Naive B cell (primary cell): ENCODE data around the gene TIMM10B. TPM values are rescaled to one million over a fixed set of nuclear protein-coding genes. Genes with fewer than 3 reads are reported as not detected.
"Not testable (repeated sequence)": the region's sequence is repeated elsewhere in the genome, so short reads cannot be mapped to it uniquely, and the experiment has no call there.

ENCODE experiments used
- ATAC-seq, 2 donors: fragments of 150-1000 bp; cut with Tn5 transposase; 2 replicates each; pipeline ENCODE4 v1.10.0; 2021; ENCODE audit warnings: low read depth in 2 of 2, mild to moderate bottlenecking in 2 of 2, moderate library complexity in 2 of 2
- DNase-seq: peaks from one replicate; pipeline ENCODE4 v3.0.0; 2022
- H3K27ac Mint-ChIP-seq, 6 donors: one replicate each; pipeline ENCODE4 v1.8.0; 2020 to 2022; ENCODE audit warnings: mild to moderate bottlenecking in 6 of 6, mixed read lengths in 6 of 6, moderate library complexity in 5 of 6, inconsistent platforms in 2 of 6
- H3K27me3 Mint-ChIP-seq, 3 donors: one replicate each; pipeline ENCODE4 v1.8.0; 2021 to 2022; ENCODE audit warnings: mixed read lengths in 3 of 3, mild to moderate bottlenecking in 1 of 3
- H3K36me3 Mint-ChIP-seq, 2 donors: one replicate each; pipeline ENCODE4 v1.8.0; 2020 to 2022; ENCODE audit warnings: mixed read lengths in 2 of 2, inconsistent platforms in 1 of 2, mild to moderate bottlenecking in 1 of 2
- H3K4me1 Mint-ChIP-seq, 3 donors: one replicate each; pipeline ENCODE4 v1.8.0; 2020 to 2022; ENCODE audit warnings: mixed read lengths in 3 of 3, inconsistent platforms in 1 of 3, mild to moderate bottlenecking in 1 of 3, moderate library complexity in 1 of 3
- H3K4me3 Mint-ChIP-seq, 8 donors: one replicate each; pipeline ENCODE4 v1.8.0; 2020 to 2022; ENCODE audit warnings: mild to moderate bottlenecking in 8 of 8, mixed read lengths in 8 of 8, moderate library complexity in 8 of 8, inconsistent platforms in 2 of 8
- H3K9me3 Mint-ChIP-seq, 7 donors: one replicate each; pipeline ENCODE4 v1.8.0; 2020 to 2022; ENCODE audit warnings: mixed read lengths in 7 of 7, mild to moderate bottlenecking in 5 of 7, inconsistent platforms in 2 of 7, moderate library complexity in 1 of 7
- polyA plus RNA-seq, 6 donors: library from polyadenylated mRNA; unstranded; fragments of 300-500 nt; fragmentation: Illumina TruSeq; gene quantifications; one replicate each; pipeline ENCODE4 v1.2.3, GENCODE V29; 2021; ENCODE audit warnings: low read depth in 6 of 6

TIMM10B gene
- polyA plus RNA-seq, 6 donors from 2014 or later: 22.0 to 43.4 (median 30.4) TPM

DNA sequence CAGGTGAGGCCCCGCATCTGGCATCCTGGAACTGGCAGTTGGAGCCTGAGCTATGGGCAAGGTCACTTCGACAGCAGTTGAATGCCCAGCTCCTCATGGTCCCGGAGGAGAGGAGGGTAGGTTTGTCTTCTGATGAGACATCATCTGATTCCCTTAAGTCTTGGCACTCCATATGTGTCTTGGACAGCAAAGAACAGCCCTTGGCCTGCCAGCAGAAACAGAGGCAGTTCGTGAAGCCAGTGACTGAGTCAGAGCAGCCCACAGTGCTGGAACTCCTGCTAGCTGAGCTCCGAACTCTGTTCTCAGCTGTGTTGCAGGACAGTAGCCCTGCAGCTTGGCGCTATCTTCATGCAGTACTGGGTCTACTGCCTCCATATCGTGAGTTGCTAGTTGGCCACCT, 16.8 kb downstream of the TIMM10B start:
- peaks cover 5 to 6% of the 10 kb centered on the region in 2 donors for H3K36me3 Mint-ChIP-seq
- ATAC-seq (no peak), DNase-seq (no peak)
- no peaks in the 10 kb centered on the region for H3K27me3 Mint-ChIP-seq
- H3K4me1 Mint-ChIP-seq: peaks cover 8 to 11% (median 8%) of the 10 kb centered on the region in 3 donors
- H3K9me3 Mint-ChIP-seq: no peaks in the 10 kb centered on the region
- no peak overlapping the region for H3K27ac Mint-ChIP-seq
- H3K4me3 Mint-ChIP-seq: no peak overlapping the region

DNA sequence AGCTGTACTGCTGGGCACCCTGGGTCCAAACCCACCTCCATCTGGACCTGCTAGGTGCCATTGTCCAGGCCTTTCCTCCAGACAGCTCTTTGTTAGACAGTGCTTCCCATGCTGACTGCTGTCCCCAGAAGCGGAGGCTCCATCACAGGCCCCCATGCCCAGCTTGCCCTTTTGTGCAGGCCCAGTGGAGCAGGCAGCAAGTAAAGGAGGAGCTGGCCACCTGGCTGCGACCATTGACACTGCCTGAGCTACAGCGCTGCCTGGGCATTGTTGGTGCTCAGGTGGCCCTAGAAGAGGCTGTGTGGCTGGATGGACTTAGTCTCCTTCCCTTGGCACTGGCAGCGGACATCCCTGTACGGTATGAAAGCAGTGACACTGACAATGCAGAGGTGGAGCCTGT, 17.2 kb downstream of the TIMM10B start:
- peak overlapping the region in 1 of 6 donors; percentile 37 for H3K27ac Mint-ChIP-seq
- H3K27me3 Mint-ChIP-seq: no peaks in the 10 kb centered on the region
- no peaks in the 10 kb centered on the region for H3K9me3 Mint-ChIP-seq
- DNase-seq (no peak), ATAC-seq (no peak)
- H3K4me1 Mint-ChIP-seq: peaks cover 8 to 11% (median 8%) of the 10 kb centered on the region in 3 donors
- peaks cover 5 to 10% of the 10 kb centered on the region in 2 donors for H3K36me3 Mint-ChIP-seq
- peak overlapping the region in 1 of 8 donors; percentile 16 for H3K4me3 Mint-ChIP-seq

GRCh38 chr11:6502382-6502781, 21.1 kb downstream of the TIMM10B start:
- H3K36me3 Mint-ChIP-seq: peaks cover 5 to 12% of the 10 kb centered on the region in 2 donors
- ATAC-seq: no peak
- H3K27me3 Mint-ChIP-seq: no peaks in the 10 kb centered on the region
- peak overlapping the region in 2 of 6 donors; percentile 21 to 47 for H3K27ac Mint-ChIP-seq
- no peak for DNase-seq
- peaks cover 0 to 9% (median 2%) of the 10 kb centered on the region in 3 donors for H3K4me1 Mint-ChIP-seq
- H3K9me3 Mint-ChIP-seq: no peaks in the 10 kb centered on the region
- H3K4me3 Mint-ChIP-seq: no peak overlapping the region

DNA sequence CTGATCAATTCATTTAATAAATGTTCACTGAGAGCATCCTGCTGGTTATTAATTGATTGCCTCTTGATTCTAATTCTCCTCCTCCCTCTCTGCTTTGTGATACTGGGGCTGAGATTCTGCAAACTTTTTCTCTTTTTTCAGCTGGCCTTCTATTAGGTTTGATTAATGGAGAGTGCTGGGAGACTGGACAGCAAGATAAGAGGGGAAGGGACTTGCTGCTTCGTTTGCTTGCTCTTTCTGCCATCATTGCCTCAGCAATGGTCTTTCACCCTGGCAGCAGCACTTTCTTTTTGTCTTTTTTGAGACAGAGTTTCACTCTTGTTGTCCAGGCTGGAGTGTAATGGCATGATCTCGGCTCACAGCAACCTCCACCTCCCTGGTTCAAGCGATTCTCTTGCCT, 22.9 kb downstream of the TIMM10B start:
- Mint-ChIP-seq H3K27ac (peak overlapping the region in 2 of 6 donors; percentile 9 to 20), H3K36me3 (peaks cover 5 to 12% of the 10 kb centered on the region in 2 donors), H3K4me3 (no peak overlapping the region), H3K9me3 (no peaks in the 10 kb centered on the region), H3K4me1 (peaks cover 0 to 5% (median 0%) of the 10 kb centered on the region in 3 donors), H3K27me3 (no peaks in the 10 kb centered on the region)
- no peak for DNase-seq
- no peak for ATAC-seq

GRCh38 chr11:6505577-6506240, 24.4 kb downstream of the TIMM10B start:
- H3K4me3 Mint-ChIP-seq: no peak overlapping the region
- peaks cover 9 to 12% of the 10 kb centered on the region in 2 donors for H3K36me3 Mint-ChIP-seq
- peak in 1 of 2 donors; percentile 54 for ATAC-seq

GRCh38 chr11:6516865-6517264, 35.6 kb downstream of the TIMM10B start:
- peaks cover 0 to 10% (median 3%) of the 10 kb centered on the region in 7 donors for H3K9me3 Mint-ChIP-seq
- peak overlapping the region in 2 of 6 donors; percentile 17 to 34 for H3K27ac Mint-ChIP-seq
- H3K27me3 Mint-ChIP-seq: no peaks in the 10 kb centered on the region
- peaks cover 42 to 51% of the 10 kb centered on the region in 2 donors for H3K36me3 Mint-ChIP-seq
- no peak for DNase-seq
- no peak overlapping the region for H3K4me3 Mint-ChIP-seq
- ATAC-seq: no peak
- peaks cover 0 to 5% (median 0%) of the 10 kb centered on the region in 3 donors for H3K4me1 Mint-ChIP-seq

More at GRCh38 chr11:6505577-6506240, 24.4 kb downstream of the TIMM10B start:
- Mint-ChIP-seq H3K27ac (no peak overlapping the region), H3K27me3 (no peaks in the 10 kb centered on the region), H3K9me3 (no peaks in the 10 kb centered on the region), H3K4me1 (peaks cover 0 to 5% (median 0%) of the 10 kb centered on the region in 3 donors)
- DNase-seq: peak; percentile 15

DNA sequence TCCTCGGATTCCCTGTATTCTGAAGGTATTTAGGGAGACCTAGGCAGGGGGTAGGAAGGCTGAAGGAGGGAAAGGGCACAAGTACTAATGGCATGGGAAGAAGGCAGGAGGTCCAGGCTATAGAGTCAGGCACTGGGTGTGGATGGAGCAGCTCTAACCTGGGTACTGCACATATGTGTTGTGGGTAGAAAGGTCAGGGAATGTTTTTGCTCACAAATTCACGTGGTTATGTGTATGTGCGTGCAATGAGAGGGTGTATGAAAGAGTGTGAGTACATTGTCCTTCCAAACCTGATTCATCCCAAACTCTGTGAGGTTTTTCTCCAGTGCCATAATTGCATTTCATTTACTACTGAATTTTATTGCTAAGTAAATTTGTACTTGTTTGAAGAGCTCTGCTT, 39.0 kb downstream of the TIMM10B start:
- no peak for ATAC-seq
- Mint-ChIP-seq H3K36me3 (peaks cover 31 to 33% of the 10 kb centered on the region in 2 donors), H3K27ac (no peak overlapping the region), H3K27me3 (no peaks in the 10 kb centered on the region), H3K4me1 (peaks cover 0 to 5% (median 0%) of the 10 kb centered on the region in 3 donors), H3K9me3 (peaks cover 0 to 3% (median 0%) of the 10 kb centered on the region in 7 donors), H3K4me3 (no peak overlapping the region)
- no peak for DNase-seq

- not testable (repeated sequence) for H3K9me3 Mint-ChIP-seq, H3K4me3 Mint-ChIP-seq, DNase-seq, H3K27me3 Mint-ChIP-seq, ATAC-seq
- H3K36me3 Mint-ChIP-seq: peaks cover 16 to 18% of the 10 kb centered on the region in 2 donors
- peaks cover 9 to 11% (median 10%) of the 10 kb centered on the region in 3 donors for H3K4me1 Mint-ChIP-seq
- peak overlapping the region in 1 of 6 donors; percentile 1 for H3K27ac Mint-ChIP-seq
Measured at GRCh38 chr11:6521946-6522345, 40.6 kb downstream of the TIMM10B start.

GRCh38 chr11:6523253-6523652, 42.0 kb downstream of the TIMM10B start:
- Mint-ChIP-seq H3K4me3 (no peak overlapping the region), H3K9me3 (no peaks in the 10 kb centered on the region), H3K27ac (no peak overlapping the region), H3K4me1 (peaks cover 9 to 16% (median 13%) of the 10 kb centered on the region in 3 donors), H3K36me3 (peaks cover 16 to 17% of the 10 kb centered on the region in 2 donors), H3K27me3 (no peaks in the 10 kb centered on the region)
- ATAC-seq: no peak
- DNase-seq: no peak

- DNase-seq: no peak
- no peaks in the 10 kb centered on the region for H3K36me3 Mint-ChIP-seq
- no peak for ATAC-seq
- H3K4me3 Mint-ChIP-seq: no peak overlapping the region
- H3K27me3 Mint-ChIP-seq: no peaks in the 10 kb centered on the region
- H3K27ac Mint-ChIP-seq: peak overlapping the region; percentile 17 to 78 (median 58)
- H3K9me3 Mint-ChIP-seq: no peaks in the 10 kb centered on the region
- peaks cover 9 to 16% (median 13%) of the 10 kb centered on the region in 3 donors for H3K4me1 Mint-ChIP-seq
Measured at GRCh38 chr11:6526411-6527135, 45.3 kb downstream of the TIMM10B start.

DNA sequence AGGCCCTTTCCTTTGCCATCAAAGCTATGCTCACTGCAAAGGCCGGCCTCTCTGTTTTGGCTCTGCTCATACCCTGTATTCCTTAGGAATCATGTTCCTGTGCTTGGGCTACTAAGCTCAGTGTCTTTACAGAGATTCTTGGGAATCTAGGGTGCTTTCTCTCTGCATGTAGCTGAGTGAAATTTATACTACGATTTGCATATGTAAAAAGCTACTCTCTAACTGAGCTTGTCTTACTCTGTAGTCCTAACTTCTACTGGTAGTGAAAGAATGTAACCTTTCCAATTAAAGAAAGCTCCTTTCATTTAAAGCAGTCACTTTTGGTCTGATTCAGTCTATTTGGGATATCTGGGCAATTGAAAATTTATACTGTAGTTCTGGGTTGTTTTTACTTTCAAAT, 48.0 kb downstream of the TIMM10B start:
- Mint-ChIP-seq H3K27ac (peak overlapping the region in 1 of 6 donors; percentile 44), H3K9me3 (no peaks in the 10 kb centered on the region), H3K4me3 (no peak overlapping the region), H3K36me3 (no peaks in the 10 kb centered on the region), H3K27me3 (no peaks in the 10 kb centered on the region), H3K4me1 (peaks cover 9 to 16% (median 13%) of the 10 kb centered on the region in 3 donors)
- ATAC-seq: no peak
- DNase-seq: no peak

GRCh38 chr11:6530848-6531247, 49.5 kb downstream of the TIMM10B start:
- no peak for DNase-seq
- no peaks in the 10 kb centered on the region for H3K27me3 Mint-ChIP-seq
- no peaks in the 10 kb centered on the region for H3K36me3 Mint-ChIP-seq
- peaks cover 13 to 16% (median 13%) of the 10 kb centered on the region in 3 donors for H3K4me1 Mint-ChIP-seq
- ATAC-seq: no peak
- H3K9me3 Mint-ChIP-seq: no peaks in the 10 kb centered on the region
- no peak overlapping the region for H3K4me3 Mint-ChIP-seq
- no peak overlapping the region for H3K27ac Mint-ChIP-seq

- H3K4me3 Mint-ChIP-seq: no peak overlapping the region
- H3K36me3 Mint-ChIP-seq: no peaks in the 10 kb centered on the region
- DNase-seq (peak; percentile 9), ATAC-seq (peak in 1 of 2 donors; percentile 35)
- H3K27me3 Mint-ChIP-seq: no peaks in the 10 kb centered on the region
- no peak overlapping the region for H3K27ac Mint-ChIP-seq
- H3K4me1 Mint-ChIP-seq: peaks cover 8 to 12% (median 10%) of the 10 kb centered on the region in 3 donors
- no peaks in the 10 kb centered on the region for H3K9me3 Mint-ChIP-seq
Measured at GRCh38 chr11:6531267-6531752, 50.0 kb downstream of the TIMM10B start.
